ENCODE results near the gene SLC16A3. TPM values are rescaled to one million over a fixed set of nuclear protein-coding genes. Genes with fewer than 3 reads are reported as not detected.

The SLC16A3 gene
- total RNA-seq, 1 experiment from 2014 or later: 28.7 TPM

DNA sequence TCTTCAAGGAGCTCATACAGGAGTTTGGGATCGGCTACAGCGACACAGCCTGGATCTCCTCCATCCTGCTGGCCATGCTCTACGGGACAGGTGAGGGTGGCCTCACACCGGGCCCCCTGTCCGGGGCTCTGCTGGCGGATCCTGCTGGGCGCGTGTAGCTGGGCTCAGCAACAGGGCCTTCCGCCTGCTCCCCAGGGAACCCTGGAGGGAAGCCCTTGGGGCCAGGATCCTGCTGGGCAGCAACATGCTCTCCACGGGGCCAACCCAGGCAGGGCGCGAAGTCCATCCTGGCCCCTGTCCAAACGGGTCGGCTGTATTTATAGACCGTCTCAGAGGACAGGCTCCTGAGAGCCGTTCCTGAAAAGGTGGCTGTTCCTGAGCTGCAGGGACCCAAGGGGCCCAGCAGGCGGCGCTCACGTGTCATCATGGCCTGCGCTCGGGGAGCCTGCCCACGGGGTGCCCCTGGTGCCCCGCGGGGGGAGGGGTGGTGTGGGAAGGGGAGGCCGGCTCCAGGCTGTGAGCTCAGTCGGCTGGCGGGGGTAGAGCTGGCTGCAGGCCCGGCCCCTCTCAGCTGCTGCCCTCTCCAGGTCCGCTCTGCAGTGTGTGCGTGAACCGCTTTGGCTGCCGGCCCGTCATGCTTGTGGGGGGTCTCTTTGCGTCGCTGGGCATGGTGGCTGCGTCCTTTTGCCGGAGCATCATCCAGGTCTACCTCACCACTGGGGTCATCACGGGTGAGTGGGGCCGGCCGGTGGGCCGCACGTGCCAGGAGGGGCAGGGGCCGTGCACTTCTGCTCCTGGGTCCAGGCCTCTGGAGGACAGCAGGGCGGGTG is 7.5 kb downstream of the SLC16A3 start (continued):
- TF ChIP-seq, protein P1, sequence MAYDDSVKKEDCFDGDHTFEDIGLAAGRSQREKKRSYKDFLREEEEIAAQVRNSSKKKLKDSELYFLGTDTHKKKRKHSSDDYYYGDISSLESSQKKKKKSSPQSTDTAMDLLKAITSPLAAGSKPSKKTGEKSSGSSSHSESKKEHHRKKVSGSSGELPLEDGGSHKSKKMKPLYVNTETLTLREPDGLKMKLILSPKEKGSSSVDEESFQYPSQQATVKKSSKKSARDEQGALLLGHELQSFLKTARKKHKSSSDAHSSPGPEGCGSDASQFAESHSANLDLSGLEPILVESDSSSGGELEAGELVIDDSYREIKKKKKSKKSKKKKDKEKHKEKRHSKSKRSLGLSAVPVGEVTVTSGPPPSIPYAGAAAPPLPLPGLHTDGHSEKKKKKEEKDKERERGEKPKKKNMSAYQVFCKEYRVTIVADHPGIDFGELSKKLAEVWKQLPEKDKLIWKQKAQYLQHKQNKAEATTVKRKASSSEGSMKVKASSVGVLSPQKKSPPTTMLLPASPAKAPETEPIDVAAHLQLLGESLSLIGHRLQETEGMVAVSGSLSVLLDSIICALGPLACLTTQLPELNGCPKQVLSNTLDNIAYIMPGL (CRISPR knock-in tag; IDR thresholded peaks at IDR 0.05): peak; percentile 53; the same call in 1 of the 2 replicates
- TF ChIP-seq ZNF423 (CRISPR knock-in tag; IDR thresholded peaks at IDR 0.05) (peak; percentile 78), SP1 (CRISPR knock-in tag; conservative IDR thresholded peaks at IDR 0.05) (peak; percentile 53), ESRRA (CRISPR knock-in tag; IDR thresholded peaks at IDR 0.05; ENCODE audit: borderline replicate concordance) (no peak)

DNA sequence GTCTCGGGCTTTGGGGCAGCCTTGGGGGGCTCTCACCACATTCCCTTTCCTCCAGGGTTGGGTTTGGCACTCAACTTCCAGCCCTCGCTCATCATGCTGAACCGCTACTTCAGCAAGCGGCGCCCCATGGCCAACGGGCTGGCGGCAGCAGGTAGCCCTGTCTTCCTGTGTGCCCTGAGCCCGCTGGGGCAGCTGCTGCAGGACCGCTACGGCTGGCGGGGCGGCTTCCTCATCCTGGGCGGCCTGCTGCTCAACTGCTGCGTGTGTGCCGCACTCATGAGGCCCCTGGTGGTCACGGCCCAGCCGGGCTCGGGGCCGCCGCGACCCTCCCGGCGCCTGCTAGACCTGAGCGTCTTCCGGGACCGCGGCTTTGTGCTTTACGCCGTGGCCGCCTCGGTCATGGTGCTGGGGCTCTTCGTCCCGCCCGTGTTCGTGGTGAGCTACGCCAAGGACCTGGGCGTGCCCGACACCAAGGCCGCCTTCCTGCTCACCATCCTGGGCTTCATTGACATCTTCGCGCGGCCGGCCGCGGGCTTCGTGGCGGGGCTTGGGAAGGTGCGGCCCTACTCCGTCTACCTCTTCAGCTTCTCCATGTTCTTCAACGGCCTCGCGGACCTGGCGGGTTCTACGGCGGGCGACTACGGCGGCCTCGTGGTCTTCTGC is 8.4 kb downstream of the SLC16A3 start:
- ATAC-seq (peak; percentile 9; the same call in 1 of the 2 replicates), DNase-seq (ENCODE audit: low spot score) (peak; percentile 44)
- Mint-ChIP-seq H3K9me3 (no peaks in the 10 kb centered on the region), H3K4me3 (no peak overlapping the region), H3K4me1 (peaks cover 7% of the 10 kb centered on the region), H3K27ac (no peak overlapping the region), H3K36me3 (peaks cover 2% of the 10 kb centered on the region; the same call in 1 of the 2 replicates), H3K27me3 (ENCODE audit: low read depth) (no peaks in the 10 kb centered on the region; the same call in 1 of the 2 replicates)
- ChIA-PET CTCF (interaction anchor here (0.7 to 2.7 kb wide), 38 partner anchors 10 to 257 kb away, joined by 3 to 15 read pairs (median 4); partner anchors contain the start of genes CD7, CENPX, DCXR and LRRC45), POLR2A (no interaction called here)
- TF ChIP-seq FOXP1 (CRISPR knock-in tag; IDR thresholded peaks at IDR 0.05; ENCODE audit: borderline replicate concordance) (0 out of 2 replicates have a peak, but pooled peaks have one; percentile 1), GRHL2 (CRISPR knock-in tag; IDR thresholded peaks at IDR 0.05; ENCODE audit: insufficient replicate concordance, severe bottlenecking) (no peak)

DNA sequence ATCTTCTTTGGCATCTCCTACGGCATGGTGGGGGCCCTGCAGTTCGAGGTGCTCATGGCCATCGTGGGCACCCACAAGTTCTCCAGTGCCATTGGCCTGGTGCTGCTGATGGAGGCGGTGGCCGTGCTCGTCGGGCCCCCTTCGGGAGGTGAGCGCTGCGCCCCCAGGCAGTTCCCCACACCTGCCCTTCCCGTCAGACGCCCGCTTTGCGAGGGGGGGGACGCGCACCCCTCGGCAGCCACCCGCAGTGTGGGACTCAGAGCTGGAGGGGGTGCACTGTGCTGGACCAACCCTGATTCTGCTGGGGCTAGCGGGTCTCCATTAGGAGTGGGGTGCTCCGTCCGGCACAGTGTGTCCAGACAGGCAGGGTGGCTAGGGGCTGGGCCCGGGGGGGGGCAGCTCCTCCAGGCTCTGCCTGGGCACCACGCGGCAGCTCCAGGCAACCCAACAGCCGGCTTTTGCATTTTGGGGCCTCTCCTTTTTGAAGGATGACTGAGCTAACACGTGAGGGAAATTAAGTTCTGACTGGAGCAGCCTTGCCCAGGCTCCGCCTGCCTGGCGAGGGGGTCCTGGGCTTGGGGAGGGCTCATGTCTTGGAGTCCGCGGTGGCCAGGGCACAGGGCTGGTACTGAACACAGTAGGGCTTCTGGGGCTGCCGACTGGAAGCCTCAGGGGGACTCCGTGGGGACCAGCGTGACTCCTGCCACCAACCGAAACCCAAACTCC is 9.1 kb downstream of the SLC16A3 start:
- no peak for DNase-seq (ENCODE audit: low spot score)
- Mint-ChIP-seq H3K27ac (no peak overlapping the region), H3K36me3 (peaks cover 7% of the 10 kb centered on the region), H3K4me1 (peaks cover 7% of the 10 kb centered on the region), H3K4me3 (no peak overlapping the region), H3K27me3 (ENCODE audit: low read depth) (no peaks in the 10 kb centered on the region; the same call in 1 of the 2 replicates), H3K9me3 (no peaks in the 10 kb centered on the region)
- TF ChIP-seq NFATC4 (CRISPR knock-in tag; IDR thresholded peaks at IDR 0.05): no peak
- CTCF ChIA-PET: interaction anchor here (0.9 to 2.7 kb wide), 3 partner anchors 32 to 207 kb away, joined by 4 to 9 read pairs (median 6); partner anchors contain the start of gene CD7
- POLR2A ChIA-PET: no interaction called here
- no peak for ATAC-seq

DNA sequence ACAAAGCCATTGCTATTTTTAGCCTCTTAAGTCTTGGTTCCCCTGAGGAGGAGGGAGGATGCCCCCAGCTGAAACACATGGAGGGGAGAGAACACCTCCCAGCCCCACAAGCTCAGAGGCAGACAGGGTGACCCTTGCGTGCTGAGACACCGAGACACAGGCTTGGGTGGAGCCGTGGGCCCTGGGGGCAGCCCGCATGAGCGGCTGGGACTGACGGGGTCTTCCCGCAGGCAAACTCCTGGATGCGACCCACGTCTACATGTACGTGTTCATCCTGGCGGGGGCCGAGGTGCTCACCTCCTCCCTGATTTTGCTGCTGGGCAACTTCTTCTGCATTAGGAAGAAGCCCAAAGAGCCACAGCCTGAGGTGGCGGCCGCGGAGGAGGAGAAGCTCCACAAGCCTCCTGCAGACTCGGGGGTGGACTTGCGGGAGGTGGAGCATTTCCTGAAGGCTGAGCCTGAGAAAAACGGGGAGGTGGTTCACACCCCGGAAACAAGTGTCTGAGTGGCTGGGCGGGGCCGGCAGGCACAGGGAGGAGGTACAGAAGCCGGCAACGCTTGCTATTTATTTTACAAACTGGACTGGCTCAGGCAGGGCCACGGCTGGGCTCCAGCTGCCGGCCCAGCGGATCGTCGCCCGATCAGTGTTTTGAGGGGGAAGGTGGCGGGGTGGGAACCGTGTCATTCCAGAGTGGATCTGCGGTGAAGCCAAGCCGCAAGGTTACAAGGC is 9.8 kb downstream of the SLC16A3 start:
- POLR2A ChIA-PET: no interaction called here
- no peak for ATAC-seq
- no peak for DNase-seq (ENCODE audit: low spot score)
- CTCF ChIA-PET: interaction anchor here (1.3 kb wide), 1 partner anchor 33 kb away, joined by 6 read pairs; no protein-coding TSS in a partner anchor
- Mint-ChIP-seq H3K27ac (no peak overlapping the region; the same call in 1 of the 2 replicates), H3K27me3 (ENCODE audit: low read depth) (no peaks in the 10 kb centered on the region; the same call in 1 of the 2 replicates), H3K4me3 (no peak overlapping the region), H3K36me3 (peaks cover 14% of the 10 kb centered on the region), H3K9me3 (no peaks in the 10 kb centered on the region), H3K4me1 (peaks cover 7% of the 10 kb centered on the region)
- no peak for TF ChIP-seq NR1H2 (CRISPR knock-in tag; IDR thresholded peaks at IDR 0.05)
- TF ChIP-seq ZNF671 (CRISPR knock-in tag; IDR thresholded peaks at IDR 0.05): no peak
- TF ChIP-seq, protein P2, sequence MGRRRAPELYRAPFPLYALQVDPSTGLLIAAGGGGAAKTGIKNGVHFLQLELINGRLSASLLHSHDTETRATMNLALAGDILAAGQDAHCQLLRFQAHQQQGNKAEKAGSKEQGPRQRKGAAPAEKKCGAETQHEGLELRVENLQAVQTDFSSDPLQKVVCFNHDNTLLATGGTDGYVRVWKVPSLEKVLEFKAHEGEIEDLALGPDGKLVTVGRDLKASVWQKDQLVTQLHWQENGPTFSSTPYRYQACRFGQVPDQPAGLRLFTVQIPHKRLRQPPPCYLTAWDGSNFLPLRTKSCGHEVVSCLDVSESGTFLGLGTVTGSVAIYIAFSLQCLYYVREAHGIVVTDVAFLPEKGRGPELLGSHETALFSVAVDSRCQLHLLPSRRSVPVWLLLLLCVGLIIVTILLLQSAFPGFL (CRISPR knock-in tag; IDR thresholded peaks at IDR 0.05; ENCODE audit: borderline replicate concordance): no peak
- TF ChIP-seq, protein P3, sequence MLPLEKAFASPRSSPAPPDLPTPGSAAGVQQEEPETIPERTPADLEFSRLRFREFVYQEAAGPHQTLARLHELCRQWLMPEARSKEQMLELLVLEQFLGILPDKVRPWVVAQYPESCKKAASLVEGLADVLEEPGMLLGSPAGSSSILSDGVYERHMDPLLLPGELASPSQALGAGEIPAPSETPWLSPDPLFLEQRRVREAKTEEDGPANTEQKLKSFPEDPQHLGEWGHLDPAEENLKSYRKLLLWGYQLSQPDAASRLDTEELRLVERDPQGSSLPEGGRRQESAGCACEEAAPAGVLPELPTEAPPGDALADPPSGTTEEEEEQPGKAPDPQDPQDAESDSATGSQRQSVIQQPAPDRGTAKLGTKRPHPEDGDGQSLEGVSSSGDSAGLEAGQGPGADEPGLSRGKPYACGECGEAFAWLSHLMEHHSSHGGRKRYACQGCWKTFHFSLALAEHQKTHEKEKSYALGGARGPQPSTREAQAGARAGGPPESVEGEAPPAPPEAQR (CRISPR knock-in tag; IDR thresholded peaks at IDR 0.05): no peak
- TF ChIP-seq, protein P4, sequence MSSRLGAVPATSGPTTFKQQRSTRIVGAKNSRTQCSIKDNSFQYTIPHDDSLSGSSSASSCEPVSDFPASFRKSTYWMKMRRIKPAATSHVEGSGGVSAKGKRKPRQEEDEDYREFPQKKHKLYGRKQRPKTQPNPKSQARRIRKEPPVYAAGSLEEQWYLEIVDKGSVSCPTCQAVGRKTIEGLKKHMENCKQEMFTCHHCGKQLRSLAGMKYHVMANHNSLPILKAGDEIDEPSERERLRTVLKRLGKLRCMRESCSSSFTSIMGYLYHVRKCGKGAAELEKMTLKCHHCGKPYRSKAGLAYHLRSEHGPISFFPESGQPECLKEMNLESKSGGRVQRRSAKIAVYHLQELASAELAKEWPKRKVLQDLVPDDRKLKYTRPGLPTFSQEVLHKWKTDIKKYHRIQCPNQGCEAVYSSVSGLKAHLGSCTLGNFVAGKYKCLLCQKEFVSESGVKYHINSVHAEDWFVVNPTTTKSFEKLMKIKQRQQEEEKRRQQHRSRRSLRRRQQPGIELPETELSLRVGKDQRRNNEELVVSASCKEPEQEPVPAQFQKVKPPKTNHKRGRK (CRISPR knock-in tag; IDR thresholded peaks at IDR 0.05; ENCODE audit: borderline replicate concordance): no peak
- no peak for TF ChIP-seq ZNF121 (CRISPR knock-in tag; IDR thresholded peaks at IDR 0.05)
- no peak for TF ChIP-seq PRRX2 (CRISPR knock-in tag; IDR thresholded peaks at IDR 0.05)
- TF ChIP-seq, protein P5, sequence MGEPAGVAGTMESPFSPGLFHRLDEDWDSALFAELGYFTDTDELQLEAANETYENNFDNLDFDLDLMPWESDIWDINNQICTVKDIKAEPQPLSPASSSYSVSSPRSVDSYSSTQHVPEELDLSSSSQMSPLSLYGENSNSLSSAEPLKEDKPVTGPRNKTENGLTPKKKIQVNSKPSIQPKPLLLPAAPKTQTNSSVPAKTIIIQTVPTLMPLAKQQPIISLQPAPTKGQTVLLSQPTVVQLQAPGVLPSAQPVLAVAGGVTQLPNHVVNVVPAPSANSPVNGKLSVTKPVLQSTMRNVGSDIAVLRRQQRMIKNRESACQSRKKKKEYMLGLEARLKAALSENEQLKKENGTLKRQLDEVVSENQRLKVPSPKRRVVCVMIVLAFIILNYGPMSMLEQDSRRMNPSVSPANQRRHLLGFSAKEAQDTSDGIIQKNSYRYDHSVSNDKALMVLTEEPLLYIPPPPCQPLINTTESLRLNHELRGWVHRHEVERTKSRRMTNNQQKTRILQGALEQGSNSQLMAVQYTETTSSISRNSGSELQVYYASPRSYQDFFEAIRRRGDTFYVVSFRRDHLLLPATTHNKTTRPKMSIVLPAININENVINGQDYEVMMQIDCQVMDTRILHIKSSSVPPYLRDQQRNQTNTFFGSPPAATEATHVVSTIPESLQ (CRISPR knock-in tag; IDR thresholded peaks at IDR 0.05): no peak
- no peak for TF ChIP-seq ZNF416 (CRISPR knock-in tag; IDR thresholded peaks at IDR 0.05)
- TF ChIP-seq ZNF138 (CRISPR knock-in tag; conservative IDR thresholded peaks at IDR 0.05): no peak

Data from WTC11 (cell line).